K562 (cell line): ENCODE data around the gene TGFA. TPM values are rescaled to one million over a fixed set of nuclear protein-coding genes. Genes with fewer than 3 reads are reported as not detected.
A peak's percentile ranks its signal among the peaks of the same experiment; 100 is the strongest.

ENCODE experiments used
- ATAC-seq: fragments of 200-7000 bp; cut with Tn5 transposase; 3 replicates; pipeline ENCODE4 v1.9.1; 2020; ENCODE audit warnings: moderate library complexity
- BruUV-seq: library from RNA; stranded (reverse); fragments of 400-500 nt; replicated peaks from 2 replicates; lab custom pipeline; 2021; lab: Mats Ljungman, UMichigan
- CTCF ChIA-PET: fragments of 300-600 bp; formaldehyde crosslinking; extraction: SDS; loops from one replicate; lab custom pipeline; 2021; ENCODE audit warnings: low intra/inter-chr PET ratio; lab: Yijun Ruan, JAX
- POLR2A ChIA-PET: fragments of 300-600, 350-650 bp; sonication (Branson Sonifier 250); formaldehyde crosslinking; extraction: SDS; loops from one replicate; lab custom pipeline; 2021; ENCODE audit warnings: antibody characterized with exemption, inconsistent platforms; lab: Yijun Ruan, JAX
- DNase-seq, 4 experiments: peaks; one replicate each; pipeline versions ENCODE4 v3.0.0 to v3.0.0-alpha.2; 2011 to 2018; ENCODE audit warnings: low spot score in 3 of 4, mixed read lengths in 3 of 4; ENCODE audit errors: extremely low read depth in 1 of 4
- FAIRE-seq: peaks from 2 replicates; lab custom pipeline; 2011; peaks lifted over from hg19 to GRCh38; lab: Jason Lieb, UNC
- H2AFZ ChIP-seq: 2 replicates; pipeline ENCODE4 v1.6.0; 2011; ENCODE audit warnings: low read depth, low read length, control low read depth, inconsistent platforms
- H3K27ac ChIP-seq: fragments of 200-600 bp; 3 replicates; pipeline ENCODE4 v1.8.0; 2011; ENCODE audit warnings: low read depth, mild to moderate bottlenecking, control low read depth, inconsistent platforms, low read length, moderate library complexity, mixed read lengths; ENCODE audit errors: extremely low read depth
- H3K27me3 ChIP-seq, 2 experiments: fragments of 300-600 bp in 1 of 2; 2 replicates in 1 of 2; 3 replicates in 1 of 2; pipeline versions ENCODE4 v1.6.0 to v1.8.0; 2011; ENCODE audit warnings: inconsistent platforms in 2 of 2, low read length in 2 of 2, mild to moderate bottlenecking in 1 of 2, mixed read lengths in 1 of 2, moderate library complexity in 1 of 2; ENCODE audit not compliant: control insufficient read depth in 2 of 2, insufficient read depth in 2 of 2
- H3K36me3 ChIP-seq: fragments of 300-600 bp; 3 replicates; pipeline ENCODE4 v1.8.0; 2011; ENCODE audit warnings: mild to moderate bottlenecking, low read length, inconsistent platforms; ENCODE audit not compliant: control insufficient read depth, insufficient read depth
- H3K4me1 ChIP-seq, 2 experiments: fragments of 200-600 bp in 1 of 2; replicated peaks in 1 of 2; 2 replicates in 1 of 2; 3 replicates in 1 of 2; pipeline versions ENCODE4 v1.5.1 to v1.8.0; 2011; ENCODE audit warnings: inconsistent platforms in 2 of 2, low read length in 2 of 2, mild to moderate bottlenecking in 1 of 2, mixed read lengths in 1 of 2, moderate library complexity in 1 of 2; ENCODE audit not compliant: control insufficient read depth in 2 of 2, insufficient read depth in 2 of 2
- H3K4me2 ChIP-seq: 2 replicates; pipeline ENCODE4 v1.6.1; 2011; ENCODE audit warnings: low read length, control low read depth, inconsistent platforms, mixed read lengths; ENCODE audit not compliant: insufficient read depth
- H3K4me3 ChIP-seq: fragments of 200-600 bp; sonication (generic), shearing (Covaris generic); 2 replicates; pipeline ENCODE4 v1.5.1; 2016; ENCODE audit warnings: control low read depth, inconsistent platforms
- H3K79me2 ChIP-seq: fragments of 200-600 bp; 3 replicates; pipeline ENCODE4 v1.8.0; 2011; ENCODE audit warnings: low read length, inconsistent platforms; ENCODE audit not compliant: control insufficient read depth, insufficient read depth
- H3K9ac ChIP-seq, 2 experiments: 2 replicates each; pipeline versions ENCODE4 v1.6.0 to v1.6.1; 2011; ENCODE audit warnings: low read depth in 2 of 2, low read length in 2 of 2, control low read depth in 1 of 2, inconsistent platforms in 1 of 2, mild to moderate bottlenecking in 1 of 2, mixed read lengths in 1 of 2; ENCODE audit not compliant: insufficient read depth in 1 of 2
- H3K9me1 ChIP-seq: one replicate; pipeline ENCODE4 v1.6.0; 2011; ENCODE audit warnings: inconsistent platforms, mild to moderate bottlenecking, low read length, moderate library complexity; ENCODE audit not compliant: control insufficient read depth, insufficient read depth
- H3K9me3 ChIP-seq: replicated peaks from 2 replicates; pipeline ENCODE4 v1.5.1; 2011; ENCODE audit warnings: low read depth, low read length, inconsistent platforms; ENCODE audit not compliant: control insufficient read depth, insufficient read depth
- H4K20me1 ChIP-seq: replicated peaks from 2 replicates; pipeline ENCODE4 v1.6.1; 2011; ENCODE audit warnings: low read length, inconsistent platforms, mixed read lengths; ENCODE audit not compliant: control insufficient read depth, insufficient read depth
- CBX5 ChIP-seq: IDR thresholded peaks from 2 replicates; pipeline ENCODE4 v1.6.1; 2014; ENCODE audit warnings: low read depth, borderline replicate concordance
- E2F3 ChIP-seq: fragments of 250-450 bp; sonication (Bioruptor Pico); IDR thresholded peaks from 2 replicates; pipeline ENCODE4 v1.4.0; 2020; ENCODE audit warnings: mild to moderate bottlenecking
- POLR2B ChIP-seq: fragments of 450-650 bp; IDR thresholded peaks from 2 replicates; pipeline ENCODE4 v1.6.1; 2018; ENCODE audit warnings: low read depth; ENCODE audit not compliant: partially characterized antibody
- RBM25 ChIP-seq: fragments of 200-400 bp; formaldehyde crosslinking; IDR thresholded peaks from 2 replicates; pipeline ENCODE4 v1.6.1; 2018; ENCODE audit warnings: low read length, low read depth, moderate library complexity; ENCODE audit not compliant: severe bottlenecking
- SUPT5H ChIP-seq: fragments of 450-650 bp; IDR thresholded peaks from 2 replicates; pipeline ENCODE4 v1.6.1; 2016
- ZNF140 ChIP-seq: fragments of 250-450 bp; sonication (Bioruptor Pico); IDR thresholded peaks from 2 replicates; pipeline ENCODE4 v1.8.0; 2021; ENCODE audit warnings: moderate library complexity, mild to moderate bottlenecking, inconsistent platforms
- WGBS: fragments of 100-300 bp; shearing (Covaris generic); methylation state at CpG from one replicate; pipeline ENCODE4 v1.1.6; 2016; ENCODE audit warnings: low coverage, mixed read lengths; ENCODE audit not compliant: insufficient coverage; ENCODE audit errors: missing lambda C conversion rate; 5-methylcytosine and 5-hydroxymethylcytosine counted together
- in situ Hi-C: fragments of 300-500 bp; cut with MboI; formaldehyde crosslinking; loops from 4 replicates; pipeline ENCODE4 v1.15.0; 2018; ENCODE audit warnings: inconsistent platforms, mixed read lengths
- intact Hi-C: fragments of 100-400 bp; cut with micrococcal nuclease; formaldehyde crosslinking; loops from 2 replicates; pipeline ENCODE4 v1.14.2; 2022
- polyA plus RNA-seq, 8 experiments: library from polyadenylated mRNA; depleted of rRNA in 4 of 8; stranded (reverse) in 5 of 8; unstranded in 3 of 8; fragments of >200 nt; fragmentation: Nextera tagmentation in 2 of 8; fragmentation: Illumina TruSeq in 1 of 8; extraction: Ambion mirVana in 2 of 8; extraction: Trizol in 1 of 8; gene quantifications; 2 replicates each; pipeline versions ENCODE4 v1.2.1 to v1.2.3, GENCODE V29; 2011 to 2014; ENCODE audit warnings: inconsistent platforms in 1 of 8, missing spikeins in 1 of 8
- total RNA-seq, 7 experiments: library from RNA; depleted of rRNA in 6 of 7; stranded (reverse); fragments of >200 nt in 6 of 7; fragmentation: Illumina TruSeq in 2 of 7; extraction: Trizol in 2 of 7; gene quantifications; 2 replicates each; pipeline versions ENCODE4 v1.2.1 to v1.2.3, GENCODE V29; 2011 to 2021; ENCODE audit warnings: low replicate concordance in 1 of 7
- TF ChIP-seq, protein P1 (sequence below): fragments of 250-450 bp; sonication (Bioruptor Pico); IDR thresholded peaks from 2 replicates; pipeline ENCODE4 v1.5.0; 2021

The TGFA gene
- total and polyA plus RNA-seq, 9 of the 15 experiments (the other 6 are each of a cell fraction or from before 2014, with no cell fraction given): not detected

- no peaks in the 10 kb centered on the region for H3K9me3 ChIP-seq
- no peak overlapping the region for H3K27ac ChIP-seq
- H3K36me3 ChIP-seq: no peaks in the 10 kb centered on the region
- no TSS peak for BruUV-seq
- no peaks in the 10 kb centered on the region for H3K27me3 ChIP-seq
- no peak overlapping the region for H3K4me2 ChIP-seq
- FAIRE-seq (no peak), ATAC-seq (no peak), DNase-seq (no peak)
- no peak overlapping the region for H2AFZ ChIP-seq
- H3K9me1 ChIP-seq: no peaks in the 10 kb centered on the region
- TF ChIP-seq ZNF140 (CRISPR knock-in tag) (no peak), CBX5 (no peak), E2F3 (no peak), POLR2B (no peak), RBM25 (peak; percentile 19), SUPT5H (no peak)
- TF ChIP-seq, protein P1, sequence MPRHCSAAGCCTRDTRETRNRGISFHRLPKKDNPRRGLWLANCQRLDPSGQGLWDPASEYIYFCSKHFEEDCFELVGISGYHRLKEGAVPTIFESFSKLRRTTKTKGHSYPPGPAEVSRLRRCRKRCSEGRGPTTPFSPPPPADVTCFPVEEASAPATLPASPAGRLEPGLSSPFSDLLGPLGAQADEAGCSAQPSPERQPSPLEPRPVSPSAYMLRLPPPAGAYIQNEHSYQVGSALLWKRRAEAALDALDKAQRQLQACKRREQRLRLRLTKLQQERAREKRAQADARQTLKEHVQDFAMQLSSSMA: no peak
- H3K4me1 ChIP-seq: no peaks in the 10 kb centered on the region
- POLR2A ChIA-PET: no interaction called here
- 5% methylated on average over 1 of the region's 1 CpG for WGBS
- CTCF ChIA-PET: no interaction called here
- in situ Hi-C loops: no loop called here
- intact Hi-C loops: no loop called here
- H3K4me3 ChIP-seq: no peak overlapping the region
- H3K79me2 ChIP-seq: no peaks in the 10 kb centered on the region
- H4K20me1 ChIP-seq: no peaks in the 10 kb centered on the region
- no peak overlapping the region for H3K9ac ChIP-seq
Measured at GRCh38 chr2:70433315-70433714, 120.3 kb downstream of the TGFA start.
